Measurements from ENCODE around the gene MAGEA8.
"Not testable (repeated sequence)": the region's sequence is repeated elsewhere in the genome, so short reads cannot be mapped to it uniquely, and the experiment has no call there.

Gene MAGEA8

GRCh38 chrX:149908308-149908707 is 27.3 kb downstream of the MAGEA8 start:
- DNase-seq: no peak
- Histone ChIP-seq H3K36me3 (no peaks in the 10 kb centered on the region), H3K4me1 (no peaks in the 10 kb centered on the region), H3K9me3 (peaks cover 0 to 4% (median 0%) of the 10 kb centered on the region in 3 donors), H3K27ac (no peak overlapping the region), H3K27me3 (no peaks in the 10 kb centered on the region), H3K4me3 (no peak overlapping the region)
- intact Hi-C loops (cut with DNase I; ENCODE audit: low total_unique reads): no loop called here
- no peak for TF ChIP-seq CTCF (IDR thresholded peaks at IDR 0.05)

- intact Hi-C loops (cut with DNase I; ENCODE audit: low total_unique reads): no loop called here
- H3K9me3 ChIP-seq: peaks cover 0 to 4% (median 0%) of the 10 kb centered on the region in 3 donors
- TF ChIP-seq CTCF (IDR thresholded peaks at IDR 0.05): no peak
Measured at GRCh38 chrX:149908727-149909126, 27.7 kb downstream of the MAGEA8 start.

GRCh38 chrX:149909324-149910177 is 28.6 kb downstream of the MAGEA8 start:
- no peaks in the 10 kb centered on the region for H3K4me1 ChIP-seq
- H3K36me3 ChIP-seq: no peaks in the 10 kb centered on the region
- no peak overlapping the region for H3K4me3 ChIP-seq
- TF ChIP-seq CTCF (IDR thresholded peaks at IDR 0.05): no peak
- no peak overlapping the region for H3K27ac ChIP-seq
- peaks cover 0 to 4% (median 0%) of the 10 kb centered on the region in 3 donors for H3K9me3 ChIP-seq
- DNase-seq: no peak
- no peaks in the 10 kb centered on the region for H3K27me3 ChIP-seq
- intact Hi-C loops (cut with DNase I; ENCODE audit: low total_unique reads): no loop called here

More at GRCh38 chrX:149908727-149909126, 27.7 kb downstream of the MAGEA8 start:
- Histone ChIP-seq H3K27me3 (no peaks in the 10 kb centered on the region), H3K4me3 (no peak overlapping the region), H3K27ac (no peak overlapping the region), H3K4me1 (no peaks in the 10 kb centered on the region), H3K36me3 (no peaks in the 10 kb centered on the region)
- no peak for DNase-seq

- intact Hi-C loops (cut with DNase I; ENCODE audit: low total_unique reads): no loop called here
Measured at GRCh38 chrX:149910178-149910695, 29.3 kb downstream of the MAGEA8 start.

GRCh38 chrX:149916745-149917392 is 35.9 kb downstream of the MAGEA8 start:
- no peak for TF ChIP-seq CTCF (IDR thresholded peaks at IDR 0.05)
- H3K4me1 ChIP-seq: no peaks in the 10 kb centered on the region
- no peak overlapping the region for H3K27ac ChIP-seq
- H3K9me3 ChIP-seq: peaks cover 0 to 4% (median 0%) of the 10 kb centered on the region in 3 donors
- H3K27me3 ChIP-seq: no peaks in the 10 kb centered on the region
- intact Hi-C loops (cut with DNase I; ENCODE audit: low total_unique reads): no loop called here
- DNase-seq: no peak
- no peaks in the 10 kb centered on the region for H3K36me3 ChIP-seq
- no peak overlapping the region for H3K4me3 ChIP-seq

More at GRCh38 chrX:149910178-149910695, 29.3 kb downstream of the MAGEA8 start:
- Histone ChIP-seq H3K4me1 (no peaks in the 10 kb centered on the region), H3K9me3 (peaks cover 0 to 4% (median 0%) of the 10 kb centered on the region in 3 donors), H3K36me3 (no peaks in the 10 kb centered on the region), H3K4me3 (no peak overlapping the region), H3K27ac (no peak overlapping the region), H3K27me3 (no peaks in the 10 kb centered on the region)
- DNase-seq: no peak
- TF ChIP-seq CTCF (IDR thresholded peaks at IDR 0.05): no peak

GRCh38 chrX:149923836-149924235 is 42.9 kb downstream of the MAGEA8 start:
- H3K4me3 ChIP-seq; intact Hi-C loops (cut with DNase I; ENCODE audit: low total_unique reads); H3K27ac ChIP-seq; H3K36me3 ChIP-seq; H3K4me1 ChIP-seq; H3K9me3 ChIP-seq; H3K27me3 ChIP-seq; DNase-seq: not testable (repeated sequence)

GRCh38 chrX:149924434-149924833 is 43.5 kb downstream of the MAGEA8 start:
- DNase-seq; H3K27me3 ChIP-seq; H3K36me3 ChIP-seq; H3K4me1 ChIP-seq; intact Hi-C loops (cut with DNase I; ENCODE audit: low total_unique reads); H3K4me3 ChIP-seq; H3K27ac ChIP-seq; H3K9me3 ChIP-seq: not testable (repeated sequence)

GRCh38 chrX:149927245-149927963 is 46.4 kb downstream of the MAGEA8 start:
- H3K27ac ChIP-seq; H3K36me3 ChIP-seq; H3K27me3 ChIP-seq; intact Hi-C loops (cut with DNase I; ENCODE audit: low total_unique reads); H3K4me1 ChIP-seq; H3K9me3 ChIP-seq; DNase-seq; H3K4me3 ChIP-seq: not testable (repeated sequence)
